D721Med (cell line): Measurements from ENCODE around the gene EPHB1.

ENCODE experiments used
- DNase-seq: peaks from one replicate; pipeline ENCODE4 v3.0.0; 2011; ENCODE audit warnings: low spot score; ENCODE audit not compliant: insufficient read length
- FAIRE-seq: peaks from 2 replicates; lab custom pipeline; 2011; peaks lifted over from hg19 to GRCh38; lab: Jason Lieb, UNC
- CTCF ChIP-seq: IDR thresholded peaks from 2 replicates; pipeline ENCODE4 v1.5.1; 2012; ENCODE audit warnings: mild to moderate bottlenecking, control low read depth; ENCODE audit not compliant: insufficient read depth; ENCODE audit errors: missing control alignments

Gene EPHB1

GRCh38 chr3:134753999-134754742, 40.9 kb upstream of the EPHB1 start:
- TF ChIP-seq CTCF: no peak
- DNase-seq (no peak), FAIRE-seq (no peak)

GRCh38 chr3:134754768-134755559, 40.1 kb upstream of the EPHB1 start:
- no peak for FAIRE-seq
- DNase-seq: no peak
- peak; percentile 45 for TF ChIP-seq CTCF

- no peak for TF ChIP-seq CTCF
- no peak for FAIRE-seq
- no peak for DNase-seq
Measured at GRCh38 chr3:134755821-134756220, 39.2 kb upstream of the EPHB1 start.

GRCh38 chr3:134757549-134758069, 37.5 kb upstream of the EPHB1 start:
- FAIRE-seq: no peak
- no peak for DNase-seq
- TF ChIP-seq CTCF: no peak

GRCh38 chr3:134761213-134761612, 33.8 kb upstream of the EPHB1 start:
- DNase-seq (no peak), FAIRE-seq (no peak)
- TF ChIP-seq CTCF: no peak

GRCh38 chr3:134762016-134762415, 33.0 kb upstream of the EPHB1 start:
- FAIRE-seq (no peak), DNase-seq (no peak)
- TF ChIP-seq CTCF: no peak
